Activated CD8-positive, alpha-beta memory T cell treated with anti-CD3 and anti-CD28 coated beads, Interleukin-2, amount 10 ng/mL, durations not matched to agents 7 days and 5 days (primary cell): ENCODE results near the gene IFNAR2. TPM values are rescaled to one million over a fixed set of nuclear protein-coding genes. Genes with fewer than 3 reads are reported as not detected.
"Not testable (repeated sequence)": the region's sequence is repeated elsewhere in the genome, so short reads cannot be mapped to it uniquely, and the experiment has no call there.

Source experiments
- ATAC-seq: fragments of 150-1000 bp; cut with Tn5 transposase; one replicate; pipeline ENCODE4 v1.10.0; 2021; ENCODE audit warnings: moderate library complexity
- CTCF ChIA-PET: fragments of 350-600 bp; sonication (Branson Sonifier 250); formaldehyde crosslinking; loops from one replicate; lab custom pipeline; 2021; ENCODE audit warnings: antibody characterized with exemption; lab: Charles Lee
- DNase-seq: peaks from one replicate; pipeline ENCODE4 v3.0.0-alpha.2; 2020
- H3K27ac Mint-ChIP-seq: one replicate; pipeline ENCODE4 v1.8.0; 2021; ENCODE audit warnings: mild to moderate bottlenecking, mixed read lengths
- H3K27me3 Mint-ChIP-seq: one replicate; pipeline ENCODE4 v1.8.0; 2021; ENCODE audit warnings: mixed read lengths
- H3K36me3 Mint-ChIP-seq: one replicate; pipeline ENCODE4 v1.8.0; 2021; ENCODE audit warnings: mild to moderate bottlenecking, mixed read lengths
- H3K4me1 Mint-ChIP-seq: one replicate; pipeline ENCODE4 v1.8.0; 2021; ENCODE audit warnings: mixed read lengths
- H3K4me3 Mint-ChIP-seq: one replicate; pipeline ENCODE4 v1.8.0; 2021; ENCODE audit warnings: mild to moderate bottlenecking, moderate library complexity, mixed read lengths
- H3K9me3 Mint-ChIP-seq: one replicate; pipeline ENCODE4 v1.8.0; 2022; ENCODE audit warnings: low read depth, mixed read lengths
- total RNA-seq, 2 experiments: library from RNA; stranded (reverse); gene quantifications; one replicate each; pipeline ENCODE4 v1.2.3, GENCODE V29; 2021

Gene IFNAR2
- total RNA-seq, 2 experiments from 2014 or later: 45.8 to 54.9 TPM

- no peak overlapping the region for H3K4me3 Mint-ChIP-seq
- CTCF ChIA-PET: no interaction called here
- H3K27me3 Mint-ChIP-seq: no peaks in the 10 kb centered on the region
- H3K9me3 Mint-ChIP-seq: no peaks in the 10 kb centered on the region
- H3K4me1 Mint-ChIP-seq: peaks cover 39% of the 10 kb centered on the region
- ATAC-seq (no peak), DNase-seq (no peak)
- peaks cover 85% of the 10 kb centered on the region for H3K36me3 Mint-ChIP-seq
- peak overlapping the region; percentile 48 for H3K27ac Mint-ChIP-seq
These were observed 19.7 kb downstream of the IFNAR2 start for GRCh38 chr21:33249331-33250002.

GRCh38 chr21:33251119-33251518 is 21.4 kb downstream of the IFNAR2 start:
- Mint-ChIP-seq H3K4me1 (peaks cover 35% of the 10 kb centered on the region), H3K9me3 (no peaks in the 10 kb centered on the region), H3K27ac (peak overlapping the region; percentile 9), H3K4me3 (no peak overlapping the region), H3K36me3 (peaks cover 87% of the 10 kb centered on the region), H3K27me3 (no peaks in the 10 kb centered on the region)
- DNase-seq: no peak
- CTCF ChIA-PET: interaction anchor here (1.2 to 1.6 kb wide), 2 partner anchors 10 to 54 kb away, joined by 5 to 7 read pairs; no protein-coding TSS in a partner anchor
- ATAC-seq: no peak

- H3K4me1 Mint-ChIP-seq: peaks cover 20% of the 10 kb centered on the region
- not testable (repeated sequence) for ATAC-seq
- CTCF ChIA-PET: interaction anchor here (3.4 kb wide), 1 partner anchor 108 kb away, joined by 10 read pairs; no protein-coding TSS in a partner anchor
These were observed 23.6 kb downstream of the IFNAR2 start for GRCh38 chr21:33253382-33253781.

GRCh38 chr21:33254766-33255165 is 25.0 kb downstream of the IFNAR2 start:
- Mint-ChIP-seq H3K27me3 (no peaks in the 10 kb centered on the region), H3K27ac (no peak overlapping the region), H3K4me1 (peaks cover 18% of the 10 kb centered on the region)

More at GRCh38 chr21:33253382-33253781, 23.6 kb downstream of the IFNAR2 start:
- H3K4me3 Mint-ChIP-seq, DNase-seq, H3K27ac Mint-ChIP-seq, H3K27me3 Mint-ChIP-seq, H3K9me3 Mint-ChIP-seq: not testable (repeated sequence)
- H3K36me3 Mint-ChIP-seq: peaks cover 86% of the 10 kb centered on the region

GRCh38 chr21:33255404-33255803 is 25.7 kb downstream of the IFNAR2 start:
- CTCF ChIA-PET: interaction anchor here (1.3 to 3.4 kb wide), 2 partner anchors 58 to 106 kb away, joined by 4 to 10 read pairs; no protein-coding TSS in a partner anchor
- Mint-ChIP-seq H3K27me3 (no peaks in the 10 kb centered on the region), H3K4me1 (peaks cover 24% of the 10 kb centered on the region), H3K36me3 (peaks cover 82% of the 10 kb centered on the region), H3K27ac (no peak overlapping the region), H3K4me3 (no peak overlapping the region), H3K9me3 (no peaks in the 10 kb centered on the region)
- no peak for ATAC-seq
- no peak for DNase-seq

More at GRCh38 chr21:33254766-33255165, 25.0 kb downstream of the IFNAR2 start:
- Mint-ChIP-seq H3K36me3 (peaks cover 86% of the 10 kb centered on the region), H3K4me3 (no peak overlapping the region), H3K9me3 (no peaks in the 10 kb centered on the region)
- ATAC-seq (no peak), DNase-seq (peak; percentile 28)
- CTCF ChIA-PET: interaction anchor here (1.3 to 3.4 kb wide), 2 partner anchors 58 to 107 kb away, joined by 4 to 10 read pairs; no protein-coding TSS in a partner anchor

DNA sequence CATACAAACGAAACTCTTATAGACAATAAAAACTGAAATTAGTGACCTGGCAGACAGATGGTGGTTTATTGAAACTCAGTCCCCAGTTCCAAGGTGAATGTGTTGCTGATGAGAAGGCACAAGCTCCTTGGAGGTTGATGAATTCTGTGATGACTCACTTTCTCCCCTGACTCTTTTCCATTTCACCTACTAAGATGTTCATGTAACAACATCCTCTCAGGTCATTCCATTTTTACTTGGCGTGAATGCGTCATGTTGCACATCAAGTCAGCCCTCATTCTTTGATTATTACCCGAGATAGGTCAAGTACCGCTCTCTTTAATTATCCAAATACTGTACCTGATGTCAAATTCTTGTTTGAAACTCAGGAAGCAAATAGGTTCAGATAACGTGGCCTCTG is 26.3 kb downstream of the IFNAR2 start:
- CTCF ChIA-PET: interaction anchor here (1.1 to 3.4 kb wide), 2 partner anchors 11 to 105 kb away, joined by 3 to 10 read pairs; no protein-coding TSS in a partner anchor
- H3K4me1 Mint-ChIP-seq: peaks cover 26% of the 10 kb centered on the region
- no peak for ATAC-seq

GRCh38 chr21:33257094-33257803 is 27.5 kb downstream of the IFNAR2 start:
- no peaks in the 10 kb centered on the region for H3K9me3 Mint-ChIP-seq
- peaks cover 36% of the 10 kb centered on the region for H3K4me1 Mint-ChIP-seq
- H3K27ac Mint-ChIP-seq: no peak overlapping the region
- DNase-seq (no peak), ATAC-seq (no peak)
- H3K4me3 Mint-ChIP-seq: no peak overlapping the region
- CTCF ChIA-PET: interaction anchor here (1.1 kb wide), 1 partner anchor 10 kb away, joined by 3 read pairs; no protein-coding TSS in a partner anchor
- H3K27me3 Mint-ChIP-seq: no peaks in the 10 kb centered on the region
- H3K36me3 Mint-ChIP-seq: peaks cover 69% of the 10 kb centered on the region

More for the DNA sequence above, 26.3 kb downstream of the IFNAR2 start:
- Mint-ChIP-seq H3K27me3 (no peaks in the 10 kb centered on the region), H3K4me3 (no peak overlapping the region), H3K36me3 (peaks cover 77% of the 10 kb centered on the region), H3K9me3 (no peaks in the 10 kb centered on the region), H3K27ac (no peak overlapping the region)
- DNase-seq: no peak

DNA sequence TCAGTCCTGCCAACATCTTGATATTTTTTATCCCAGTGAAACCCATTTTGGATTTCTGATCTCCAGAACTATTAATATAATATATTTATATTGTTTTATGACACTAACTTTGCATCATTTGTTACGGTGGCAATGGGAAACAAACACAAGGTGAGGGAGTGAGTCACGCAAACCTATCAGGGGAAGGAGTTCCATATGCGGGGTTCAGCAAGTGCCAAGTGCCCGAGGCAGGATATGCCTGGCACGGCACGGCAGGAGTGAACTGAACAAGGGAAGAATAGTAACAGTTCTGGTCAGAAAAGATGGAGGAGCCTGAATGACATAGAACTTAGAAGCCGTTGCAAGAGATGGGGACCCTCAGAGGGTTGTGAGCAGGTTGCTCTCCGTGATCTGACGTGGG is 28.7 kb downstream of the IFNAR2 start:
- ATAC-seq (no peak), DNase-seq (peak; percentile 8)
- CTCF ChIA-PET: no interaction called here
- Mint-ChIP-seq H3K4me1 (peaks cover 39% of the 10 kb centered on the region), H3K36me3 (peaks cover 65% of the 10 kb centered on the region), H3K4me3 (no peak overlapping the region), H3K27ac (no peak overlapping the region), H3K27me3 (no peaks in the 10 kb centered on the region), H3K9me3 (no peaks in the 10 kb centered on the region)

GRCh38 chr21:33259428-33259827 is 29.7 kb downstream of the IFNAR2 start:
- H3K9me3 Mint-ChIP-seq: no peaks in the 10 kb centered on the region
- DNase-seq: no peak
- CTCF ChIA-PET: interaction anchor here (1.4 kb wide), 1 partner anchor 60 kb away, joined by 6 read pairs; no protein-coding TSS in a partner anchor
- H3K27me3 Mint-ChIP-seq: no peaks in the 10 kb centered on the region
- peaks cover 40% of the 10 kb centered on the region for H3K4me1 Mint-ChIP-seq
- no peak overlapping the region for H3K27ac Mint-ChIP-seq
- no peak for ATAC-seq
- no peak overlapping the region for H3K4me3 Mint-ChIP-seq
- peaks cover 64% of the 10 kb centered on the region for H3K36me3 Mint-ChIP-seq

- Mint-ChIP-seq H3K4me1 (peaks cover 37% of the 10 kb centered on the region), H3K36me3 (peaks cover 58% of the 10 kb centered on the region), H3K27ac (no peak overlapping the region), H3K4me3 (no peak overlapping the region), H3K27me3 (no peaks in the 10 kb centered on the region), H3K9me3 (no peaks in the 10 kb centered on the region)
- ATAC-seq (peak; percentile 17), DNase-seq (peak; percentile 55)
- CTCF ChIA-PET: interaction anchor here (1.4 kb wide), 1 partner anchor 60 kb away, joined by 6 read pairs; no protein-coding TSS in a partner anchor
These were observed 30.3 kb downstream of the IFNAR2 start for GRCh38 chr21:33259995-33260394.

GRCh38 chr21:33261635-33262034 is 31.9 kb downstream of the IFNAR2 start:
- peaks cover 40% of the 10 kb centered on the region for H3K4me1 Mint-ChIP-seq
- H3K4me3 Mint-ChIP-seq: no peak overlapping the region
- ATAC-seq (no peak), DNase-seq (peak; percentile 62)
- H3K36me3 Mint-ChIP-seq: peaks cover 48% of the 10 kb centered on the region
- no peaks in the 10 kb centered on the region for H3K9me3 Mint-ChIP-seq
- H3K27ac Mint-ChIP-seq: no peak overlapping the region
- CTCF ChIA-PET: interaction anchor here (0.7 to 2.5 kb wide), 6 partner anchors 11 to 114 kb away, joined by 3 to 9 read pairs (median 4); no protein-coding TSS in a partner anchor
- H3K27me3 Mint-ChIP-seq: no peaks in the 10 kb centered on the region

- Mint-ChIP-seq H3K4me3 (no peak overlapping the region), H3K27me3 (no peaks in the 10 kb centered on the region), H3K9me3 (no peaks in the 10 kb centered on the region), H3K27ac (no peak overlapping the region), H3K4me1 (peaks cover 51% of the 10 kb centered on the region), H3K36me3 (peaks cover 40% of the 10 kb centered on the region)
- CTCF ChIA-PET: interaction anchor here (2.5 kb wide), 1 partner anchor 99 kb away, joined by 9 read pairs; no protein-coding TSS in a partner anchor
- no peak for ATAC-seq
- no peak for DNase-seq
These were observed 33.2 kb downstream of the IFNAR2 start for GRCh38 chr21:33262921-33263320.

- H3K27me3 Mint-ChIP-seq: no peaks in the 10 kb centered on the region
- no peaks in the 10 kb centered on the region for H3K9me3 Mint-ChIP-seq
- H3K27ac Mint-ChIP-seq: no peak overlapping the region
- no peak overlapping the region for H3K4me3 Mint-ChIP-seq
- ATAC-seq: no peak
- DNase-seq: no peak
- H3K4me1 Mint-ChIP-seq: peaks cover 58% of the 10 kb centered on the region
- peaks cover 38% of the 10 kb centered on the region for H3K36me3 Mint-ChIP-seq
- CTCF ChIA-PET: interaction anchor here (2.2 to 2.5 kb wide), 2 partner anchors 67 to 97 kb away, joined by 6 to 11 read pairs; no protein-coding TSS in a partner anchor
These were observed 34.8 kb downstream of the IFNAR2 start for GRCh38 chr21:33264561-33264960.
